ENCODE results near the gene PSMB10. TPM values are rescaled to one million over a fixed set of nuclear protein-coding genes. Genes with fewer than 3 reads are reported as not detected.

PSMB10 gene
- total and polyA plus RNA-seq, 2 of the 4 experiments (the other 2 are of a cell fraction) = 28.7 to 36.7 TPM

DNA sequence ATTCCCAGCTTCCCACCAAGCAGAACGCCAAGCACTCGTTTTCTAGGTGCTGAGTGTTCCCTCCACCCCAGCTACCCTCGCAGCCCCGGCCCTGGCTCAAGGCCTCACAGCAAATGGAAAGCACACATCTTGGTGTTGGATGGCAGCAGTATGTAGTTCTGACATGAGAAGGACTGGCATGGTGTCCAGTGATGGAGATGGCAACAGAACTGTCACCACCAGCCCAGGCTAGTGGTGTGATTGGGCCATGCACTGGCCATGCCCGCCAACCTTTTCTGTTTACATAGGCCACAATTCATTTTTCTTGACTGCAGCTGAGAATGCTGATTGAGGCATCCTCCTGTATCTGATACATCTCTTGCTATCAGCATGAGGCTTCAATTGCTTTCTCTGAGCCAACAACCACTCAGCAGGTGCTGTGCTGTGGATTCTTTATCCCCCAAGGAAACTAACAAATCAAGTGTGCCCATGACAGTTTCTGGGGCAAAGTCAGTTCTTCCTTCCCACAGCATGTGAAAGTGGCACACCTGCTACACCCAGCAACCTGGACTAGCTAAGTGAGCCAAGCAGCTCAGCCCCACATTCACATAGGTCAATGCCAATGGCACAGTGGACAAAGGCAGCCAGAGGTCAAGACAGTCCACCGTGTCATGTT, 28.0 kb upstream of the PSMB10 start:
- Histone ChIP-seq H3K79me1 (ENCODE audit: low read depth in 1 of 2, low read length in 2 of 2) (peaks cover 36 to 87% of the 10 kb centered on the region in 2 experiments), H4K8ac (ENCODE audit: low read depth in 2 of 2, low read length in 2 of 2) (no peak overlapping the region), H4K91ac (ENCODE audit: insufficient read depth, low read depth, low read length) (no peak overlapping the region), H3K9me1 (ENCODE audit: insufficient read depth, low read length) (peaks cover 57% of the 10 kb centered on the region), H4K20me1 (ENCODE audit: insufficient read depth, low read length) (peaks cover 81% of the 10 kb centered on the region), H3K9ac (ENCODE audit: low read depth, low read length) (no peak overlapping the region), H3K23ac (ENCODE audit: low read depth, low read length) (peak overlapping the region; percentile 53; the same call in 1 of the 2 replicates), H3K4me2 (ENCODE audit: low read depth, low read length) (peak overlapping the region; percentile 4; the same call in 1 of the 2 replicates), H3K4me1 (ENCODE audit: control insufficient read depth, insufficient read depth, low read length) (peaks cover 50% of the 10 kb centered on the region), H3K4me3 (ENCODE audit: insufficient read depth, low read depth, low read length) (no peak overlapping the region), H3K27ac (ENCODE audit: insufficient read depth, low read length) (no peak overlapping the region), H2BK120ac (ENCODE audit: low read depth, low read length) (no peak overlapping the region), H3K9me3 (ENCODE audit: control insufficient read depth, insufficient read depth, low read length) (no peaks in the 10 kb centered on the region), H2AFZ (replicated peaks; ENCODE audit: low read length, poor library complexity) (no peak overlapping the region), H2BK15ac (ENCODE audit: low read depth, low read length) (no peak overlapping the region), H2AK5ac (ENCODE audit: low read depth, low read length) (peak overlapping the region; percentile 15; the same call in 1 of the 2 replicates), H3K18ac (ENCODE audit: low read depth, low read length) (no peak overlapping the region), H3K36me3 (ENCODE audit: control insufficient read depth, insufficient read depth, low read length) (peaks cover 50% of the 10 kb centered on the region), H3K56ac (ENCODE audit: extremely low read depth, insufficient read depth, low read length) (no peak overlapping the region), H3K27me3 (ENCODE audit: control insufficient read depth, insufficient read depth, low read length) (no peaks in the 10 kb centered on the region), H2BK5ac (ENCODE audit: low read depth, low read length, poor library complexity, severe bottlenecking) (no peak overlapping the region), H4K5ac (ENCODE audit: low read depth, low read length) (no peak overlapping the region), H2BK20ac (ENCODE audit: low read depth, low read length) (no peak overlapping the region), H3K4ac (ENCODE audit: low read depth, low read length) (peak overlapping the region; percentile 34; the same call in 1 of the 2 replicates), H3K14ac (replicated peaks; ENCODE audit: low read depth, low read length) (no peak overlapping the region), H2AK9ac (replicated peaks; ENCODE audit: low read depth, low read length, poor library complexity) (no peak overlapping the region)
- WGBS, 2 experiments (ENCODE audit: extremely low coverage in 2 of 2, insufficient read length in 1 of 2) = no CpG with 5 or more reads among the region's 6 CpGs
- no peak for TF ChIP-seq NFE2L2 (IDR thresholded peaks at IDR 0.05; ENCODE audit: low read depth, low read length)
- 0 out of 2 replicates have a peak, but pooled peaks have one; percentile 12 for TF ChIP-seq RFX5 (IDR thresholded peaks at IDR 0.05; ENCODE audit: low read depth, low read length)
- DNase-seq (no peak), ATAC-seq (ENCODE audit: low read depth) (no peak)
- in situ Hi-C loops (cut with MboI; ENCODE audit: low sequenced_read_pairs) = no loop called here
- ChIA-PET POLR2A (ENCODE audit: unreplicated experiment) (no interaction called here), CTCF (no interaction called here)
- no TSS peak for BruUV-seq (replicated peaks)
- dilution Hi-C loops (cut with HindIII; ENCODE audit: low sequenced_read_pairs, unreplicated experiment) = no loop called here
- intact Hi-C loops (cut with micrococcal nuclease) = loop anchor here (10.0 kb wide), 1 partner anchor 260 kb away; no protein-coding TSS in a partner anchor

Measured in IMR-90 (cell line).